ENCODE results near the gene CFAP45.

The CFAP45 gene

GRCh38 chr1:159935719-159936272 is 35.8 kb upstream of the CFAP45 start:
- DNase-seq = no peak

DNA sequence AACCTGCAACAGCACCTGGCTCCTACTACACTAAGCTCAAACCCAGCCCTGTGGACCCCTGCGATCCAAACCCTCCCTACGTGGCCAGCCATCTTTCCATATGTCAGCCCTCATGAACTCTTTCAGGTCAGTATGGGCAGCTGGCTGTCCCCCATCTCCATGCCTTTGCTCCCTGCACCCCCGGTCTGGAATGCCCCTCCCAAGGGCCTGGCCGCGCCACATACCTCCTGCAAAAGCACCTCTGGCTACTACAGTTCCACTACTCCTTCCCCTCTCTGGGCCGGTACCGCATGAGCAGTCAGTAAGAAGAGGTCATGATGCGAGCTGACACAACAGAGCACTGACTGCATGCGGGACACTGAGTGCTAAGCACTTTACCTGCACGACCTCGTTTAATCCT is 35.3 kb upstream of the CFAP45 start:
- no peak for DNase-seq

DNA sequence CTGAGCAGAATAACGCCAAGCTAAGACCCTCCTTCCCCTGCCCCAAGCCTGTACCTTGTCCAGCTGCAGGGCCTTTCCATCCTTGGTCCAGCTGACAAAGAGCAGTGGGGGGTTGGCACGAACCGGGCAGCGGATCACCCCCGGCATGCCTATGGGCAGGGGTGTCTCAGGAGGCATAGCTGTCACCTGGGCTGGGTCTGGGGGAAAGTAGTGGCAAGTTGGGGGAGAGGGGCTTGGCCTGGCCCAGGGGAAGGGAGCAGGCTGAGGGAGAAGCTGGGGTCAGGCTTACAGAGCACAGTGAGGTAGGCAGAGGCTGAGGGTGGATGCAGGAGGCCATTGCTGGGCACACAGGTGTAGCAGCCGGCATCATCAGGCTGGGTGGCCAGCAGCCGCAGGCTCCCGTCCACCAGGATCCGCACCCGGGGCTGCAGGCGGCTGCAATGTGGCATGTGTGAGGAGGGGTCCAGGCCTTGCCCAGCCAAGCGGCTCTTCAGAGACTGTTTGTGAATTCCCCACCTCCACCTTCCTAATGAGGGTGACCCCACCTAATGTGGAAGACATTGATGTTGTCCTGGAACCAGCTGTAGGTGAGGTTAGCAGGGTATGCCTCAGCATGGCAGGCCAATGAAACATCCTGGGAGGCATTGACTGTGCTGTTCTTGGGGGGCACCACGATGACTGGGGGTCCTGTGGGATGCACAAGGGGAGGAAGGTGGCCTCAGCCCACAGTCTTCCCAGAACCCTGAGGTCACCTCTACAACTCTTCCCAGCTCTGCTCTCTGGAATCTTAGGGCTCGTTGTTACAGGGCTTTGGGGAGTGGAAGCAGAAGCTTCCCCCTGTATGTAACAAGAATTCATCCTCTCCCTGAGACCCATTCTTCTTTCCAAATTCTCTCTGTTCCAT is 34.4 kb upstream of the CFAP45 start:
- no peak for DNase-seq

DNA sequence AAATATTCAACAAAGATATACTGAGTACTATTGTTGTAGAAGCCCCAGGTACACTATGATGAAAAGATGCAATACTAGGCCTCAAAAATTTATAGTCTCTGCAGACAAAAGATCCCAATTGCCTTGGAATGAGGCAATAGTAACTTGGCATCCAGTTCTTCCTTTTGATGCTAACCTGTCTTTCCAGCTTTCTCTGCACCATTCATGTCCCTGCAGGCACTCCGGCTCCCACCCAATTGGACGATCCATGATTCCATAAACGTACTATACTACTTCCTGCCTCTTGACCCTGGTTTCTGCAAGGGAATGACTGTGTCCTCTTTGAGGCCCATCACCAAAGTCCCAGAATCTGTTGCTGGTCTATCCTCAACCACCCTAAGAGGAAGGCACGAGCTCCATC is 33.4 kb upstream of the CFAP45 start:
- DNase-seq = no peak

DNA sequence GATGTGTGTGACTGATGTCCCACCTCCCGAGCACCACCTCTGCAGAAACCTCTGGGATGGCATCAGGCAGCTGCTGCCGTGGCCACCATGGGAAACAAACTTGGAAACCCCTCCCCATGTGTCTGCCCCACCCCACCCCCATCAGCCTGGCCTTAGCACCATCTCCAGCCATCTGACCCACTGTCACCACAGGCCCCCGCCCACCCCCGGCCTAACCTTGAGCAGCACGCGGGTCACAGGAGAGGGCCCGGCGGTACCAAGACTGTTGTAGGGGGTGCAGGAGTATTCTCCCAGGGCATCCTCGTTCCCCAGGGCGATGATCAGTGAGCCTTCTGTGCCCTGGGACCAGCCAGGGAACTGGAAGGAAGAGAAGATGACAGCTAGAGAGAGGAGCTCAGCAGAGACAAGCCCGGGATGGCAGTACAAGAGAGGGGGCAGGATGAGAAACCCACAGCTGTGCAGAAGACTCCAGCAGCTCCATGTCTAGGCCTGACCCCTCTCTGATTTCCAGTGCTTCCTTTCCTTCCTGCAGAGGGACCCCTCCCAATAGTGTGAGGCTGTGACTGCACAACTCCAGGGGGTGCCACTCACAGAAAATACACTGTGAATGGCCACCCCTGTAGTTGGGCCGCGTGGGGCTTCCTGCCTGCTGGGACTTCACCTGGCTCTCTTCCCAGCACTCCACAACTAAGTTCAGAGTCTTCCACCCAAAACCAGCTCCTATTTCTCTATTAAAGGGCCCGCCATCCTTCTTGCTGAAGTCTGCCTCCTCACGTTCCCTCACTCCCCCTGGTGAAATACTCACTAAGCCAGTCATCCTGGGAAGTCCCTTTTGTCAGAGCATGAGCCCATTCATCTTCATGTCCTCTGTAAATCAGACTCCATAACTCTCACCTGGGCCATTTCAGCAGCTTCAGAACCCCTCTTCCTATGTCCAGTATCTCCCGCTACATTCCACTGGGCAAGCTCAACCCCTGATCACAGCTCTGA is 32.6 kb upstream of the CFAP45 start:
- no peak for DNase-seq

- DNase-seq = no peak
These were observed 31.8 kb upstream of the CFAP45 start for GRCh38 chr1:159931795-159932173.

- DNase-seq = no peak
These were observed 31.3 kb upstream of the CFAP45 start for GRCh38 chr1:159931101-159931794.

- no peak for DNase-seq
These were observed 30.7 kb upstream of the CFAP45 start for GRCh38 chr1:159930634-159931033.

DNA sequence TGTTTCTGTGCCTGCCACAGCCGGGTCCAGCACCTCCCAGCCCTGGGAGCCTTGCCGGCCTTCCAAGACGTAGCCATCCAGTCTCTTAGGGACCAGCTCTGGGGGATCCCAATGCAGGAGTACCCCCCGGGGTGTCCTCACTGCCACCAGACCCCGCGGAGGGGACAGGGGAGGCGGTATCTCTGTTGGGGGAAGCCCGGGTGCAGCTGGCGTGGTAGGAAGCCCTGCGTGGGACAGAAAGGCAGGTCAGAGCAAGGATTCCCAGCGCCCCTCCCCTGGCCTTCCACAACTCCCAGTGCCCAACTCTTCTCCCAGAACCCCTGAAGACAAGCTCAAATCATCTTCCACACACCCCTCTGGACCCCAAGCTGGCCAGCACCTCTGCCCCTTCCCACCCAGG is 30.3 kb upstream of the CFAP45 start:
- DNase-seq = no peak

DNA sequence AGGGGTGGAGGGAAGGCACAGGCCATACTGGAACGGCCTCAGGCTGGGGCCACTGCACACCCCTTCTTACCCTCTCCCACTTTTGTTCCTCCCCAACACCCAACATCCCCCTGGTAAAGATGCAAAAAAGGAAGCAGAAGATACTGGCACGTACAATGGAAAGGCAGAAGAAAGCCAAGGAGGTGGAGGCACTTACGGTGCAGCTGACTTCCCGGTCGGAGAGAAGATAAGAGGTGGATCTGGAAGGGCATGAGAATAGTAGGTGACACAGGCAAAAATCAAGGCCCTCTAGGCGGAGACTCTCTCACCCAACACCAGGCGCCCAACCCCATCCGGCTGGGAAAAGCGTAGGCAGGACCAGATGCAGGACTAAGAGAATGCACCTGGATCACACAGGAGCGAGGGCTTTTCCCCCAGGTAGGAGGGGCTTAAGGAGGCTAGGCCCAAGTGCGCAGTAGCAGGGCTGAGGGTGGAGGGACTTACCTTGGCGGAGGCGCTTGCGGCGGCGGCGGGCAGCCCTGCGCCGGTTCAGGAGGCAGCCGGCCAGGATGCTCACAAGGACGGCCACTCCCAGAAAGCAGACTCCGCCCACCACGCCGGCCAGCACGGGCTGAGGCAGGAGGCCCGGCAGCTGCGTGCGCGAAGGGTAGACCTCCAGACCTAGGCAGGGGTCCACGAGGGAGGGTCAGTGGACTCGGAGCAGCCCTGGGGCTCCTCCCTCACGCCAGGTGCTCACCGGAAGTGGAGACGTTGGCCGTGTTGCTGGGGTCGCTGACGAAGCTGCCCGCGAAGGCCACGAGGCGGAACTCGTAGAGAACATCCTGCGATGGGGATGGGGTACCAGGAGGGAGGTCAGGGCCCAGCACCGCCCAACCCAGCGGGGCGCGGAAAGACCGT is 29.4 kb upstream of the CFAP45 start:
- no peak for DNase-seq

GRCh38 chr1:159928491-159929050 is 28.6 kb upstream of the CFAP45 start:
- no peak for DNase-seq

GRCh38 chr1:159927849-159928431 is 28.0 kb upstream of the CFAP45 start:
- no peak for DNase-seq

DNA sequence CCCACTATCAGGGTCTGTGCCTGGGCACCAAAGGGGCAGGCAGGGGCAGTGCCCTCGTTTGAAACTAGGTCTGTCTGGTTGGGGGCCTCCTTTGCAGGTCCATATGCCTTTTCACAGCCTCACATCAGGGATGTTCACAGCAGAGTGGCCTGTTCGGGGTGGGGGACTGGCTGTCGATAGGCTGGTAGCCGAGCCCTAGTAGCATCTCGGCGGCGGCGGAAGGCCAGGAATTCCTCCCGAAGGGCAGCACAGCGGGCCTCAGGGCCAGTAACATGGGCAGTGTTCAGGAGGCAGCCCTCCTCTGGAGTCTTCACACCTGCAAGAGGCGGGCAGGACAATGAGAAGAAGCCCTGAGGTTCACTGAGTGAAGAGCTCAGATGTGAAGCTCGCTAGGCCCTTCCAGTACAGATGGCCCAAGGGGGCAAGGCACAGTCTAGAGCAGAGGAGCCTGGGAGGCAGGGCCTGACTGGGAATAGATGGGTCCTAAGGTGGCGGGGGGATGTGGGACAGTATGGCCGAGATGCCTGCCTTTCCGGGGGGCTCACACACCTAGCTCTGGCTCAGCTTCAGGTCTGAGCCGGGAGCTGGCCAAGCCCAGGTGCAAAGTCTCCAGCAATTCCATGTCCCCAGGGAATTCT is 27.4 kb upstream of the CFAP45 start:
- no peak for DNase-seq

DNA sequence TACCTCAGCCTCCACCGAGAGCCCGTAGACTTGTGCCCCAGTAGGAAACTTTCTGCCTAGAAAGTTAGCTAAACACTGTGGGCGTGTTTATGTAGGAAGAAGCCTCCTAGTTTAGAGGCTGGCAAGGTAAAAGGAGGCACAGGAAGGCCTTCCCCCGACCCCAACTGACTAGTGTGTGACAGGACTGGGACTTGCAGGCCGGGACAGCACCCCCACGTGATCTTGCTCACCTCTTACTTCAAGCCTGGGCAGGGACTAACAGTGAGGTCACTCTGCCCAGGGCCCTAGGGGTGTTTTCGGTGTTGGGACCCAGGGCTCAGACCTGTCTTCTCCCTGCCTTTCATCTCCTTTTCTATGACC is 25.7 kb upstream of the CFAP45 start:
- no peak for DNase-seq

- peak; percentile 94 for DNase-seq
These were observed 25.1 kb upstream of the CFAP45 start, which contains the start of gene TAGLN2 for GRCh38 chr1:159924791-159925718. Gene TAGLN2, minus strand, starts transcription at chr1:159925507. Its CDS starts 4,998 bp downstream, at chr1:159920509.

- DNase-seq = peak; percentile 64
These were observed 24.2 kb upstream of the CFAP45 start for GRCh38 chr1:159924025-159924790.

DNA sequence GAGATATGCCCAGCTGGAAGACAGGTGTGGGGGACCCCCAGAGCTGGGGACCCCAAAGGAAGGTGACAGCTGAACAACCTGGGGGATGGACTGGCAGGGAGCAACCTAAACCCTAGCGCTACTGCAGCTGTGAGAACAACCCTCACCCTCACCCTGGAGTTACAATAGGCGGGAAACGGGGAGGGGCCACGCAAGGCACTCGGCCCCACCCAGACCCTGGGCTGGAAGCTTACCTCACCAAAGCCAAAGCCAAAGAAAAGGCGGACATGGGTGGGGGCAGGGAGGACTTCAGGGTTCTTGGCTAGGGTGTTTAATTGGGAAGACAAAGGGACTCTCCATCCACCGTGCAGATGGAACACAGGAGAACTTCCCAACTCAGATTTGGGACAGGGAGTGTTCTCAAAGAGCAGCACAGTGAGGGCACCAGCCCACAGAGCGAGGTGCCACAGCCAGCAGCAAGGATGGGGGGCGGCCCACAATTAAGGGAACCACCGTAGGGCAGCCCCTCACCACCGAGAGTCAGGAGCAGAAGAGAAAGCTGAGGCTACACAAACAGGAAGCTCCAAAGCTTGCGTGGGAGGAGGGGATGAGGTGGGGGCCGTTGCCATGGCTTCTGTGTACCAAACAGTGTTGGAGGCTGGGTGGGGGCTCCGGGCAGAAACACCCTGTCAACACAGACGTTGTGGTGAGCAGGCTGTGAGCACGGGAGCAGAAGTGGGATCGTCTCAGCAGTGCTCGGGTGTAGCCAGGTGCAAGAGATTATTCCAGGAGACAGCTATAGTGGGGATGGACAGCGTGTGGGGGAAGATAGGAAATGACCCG is 23.4 kb upstream of the CFAP45 start:
- peak; percentile 84 for DNase-seq
